Measurements from ENCODE around the gene TST.
A peak's percentile ranks its signal among the peaks of the same experiment; 100 is the strongest.

Gene TST

GRCh38 chr22:37019309-37020191, at the start of gene TST, which contains the start of gene MPST:
Gene TST (minus strand): TSS chr22:37019447. CDS start chr22:37018732, 715 bp downstream.
Gene MPST (plus strand): TSS chr22:37019742. CDS start chr22:37019837, 95 bp downstream.
- DNase-seq: peak; percentile 74 to 78

GRCh38 chr22:37068859-37069258, 49.6 kb upstream of the TST start:
- no peak for DNase-seq

GRCh38 chr22:37067428-37067827, 48.2 kb upstream of the TST start:
- no peak for DNase-seq

GRCh38 chr22:37065961-37066360, 46.7 kb upstream of the TST start:
- DNase-seq: no peak

- DNase-seq: no peak
Observed at GRCh38 chr22:37065180-37065579, 45.9 kb upstream of the TST start.

GRCh38 chr22:37064553-37064952, 45.3 kb upstream of the TST start:
- no peak for DNase-seq

- no peak for DNase-seq
Observed at GRCh38 chr22:37063431-37064420, 44.5 kb upstream of the TST start.

GRCh38 chr22:37062702-37063381, 43.6 kb upstream of the TST start:
- DNase-seq: no peak

- DNase-seq: no peak
Observed at GRCh38 chr22:37062376-37062675, 43.1 kb upstream of the TST start.

GRCh38 chr22:37061611-37062375, 42.5 kb upstream of the TST start:
- no peak for DNase-seq

GRCh38 chr22:37060801-37061610, 41.8 kb upstream of the TST start:
- DNase-seq: no peak

- DNase-seq: no peak
Observed at GRCh38 chr22:37059876-37060449, 40.7 kb upstream of the TST start.

GRCh38 chr22:37058917-37059701, 39.9 kb upstream of the TST start:
- DNase-seq: no peak

- no peak for DNase-seq
Observed at GRCh38 chr22:37057796-37058510, 38.7 kb upstream of the TST start.

GRCh38 chr22:37057226-37057625, 38.0 kb upstream of the TST start:
- DNase-seq: no peak

- no peak for DNase-seq
Observed at GRCh38 chr22:37056246-37056645, 37.0 kb upstream of the TST start.

- no peak for DNase-seq
Observed at GRCh38 chr22:37054600-37055365, 35.5 kb upstream of the TST start.

- no peak for DNase-seq
Observed at GRCh38 chr22:37054056-37054395, 34.8 kb upstream of the TST start.
